Measurements from ENCODE around the gene FST.

Gene FST

DNA sequence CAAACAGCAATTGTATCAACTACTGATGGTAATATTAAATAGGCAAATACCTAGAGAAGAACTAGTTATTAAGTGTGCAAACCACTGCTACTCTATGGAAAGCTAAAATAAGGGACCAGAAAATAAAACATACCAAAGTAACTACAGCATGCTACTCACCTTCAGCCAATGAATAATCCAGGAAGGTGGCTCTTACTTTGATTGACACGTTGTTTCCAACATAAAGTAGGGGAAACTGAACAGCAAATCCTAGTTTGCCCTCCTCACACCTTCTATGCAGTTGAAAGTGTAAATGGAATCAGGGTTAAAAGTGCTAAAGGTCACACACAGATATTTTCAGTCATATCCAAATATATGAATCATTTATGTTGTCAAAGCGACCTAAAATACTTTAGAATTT is 5.1 kb upstream of the FST start:
- no peak for DNase-seq

DNA sequence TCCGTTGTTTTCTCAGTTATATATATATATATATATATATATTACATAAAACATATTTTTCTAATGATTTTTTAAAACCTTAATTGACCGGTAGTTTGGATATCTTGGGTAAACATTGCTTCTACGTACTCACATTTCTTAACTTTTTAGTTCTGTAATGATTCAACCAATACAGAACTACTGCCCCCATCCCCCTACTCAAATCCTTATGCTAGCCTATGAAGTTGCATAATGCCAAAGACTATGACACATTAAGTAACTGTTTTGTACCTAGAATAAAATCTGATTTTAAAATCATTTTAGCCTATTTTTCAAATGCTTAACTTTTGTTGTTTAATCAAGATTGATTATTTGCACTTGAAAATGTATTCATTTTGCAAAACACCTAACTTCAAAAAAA is 4.4 kb upstream of the FST start:
- no peak for DNase-seq

DNA sequence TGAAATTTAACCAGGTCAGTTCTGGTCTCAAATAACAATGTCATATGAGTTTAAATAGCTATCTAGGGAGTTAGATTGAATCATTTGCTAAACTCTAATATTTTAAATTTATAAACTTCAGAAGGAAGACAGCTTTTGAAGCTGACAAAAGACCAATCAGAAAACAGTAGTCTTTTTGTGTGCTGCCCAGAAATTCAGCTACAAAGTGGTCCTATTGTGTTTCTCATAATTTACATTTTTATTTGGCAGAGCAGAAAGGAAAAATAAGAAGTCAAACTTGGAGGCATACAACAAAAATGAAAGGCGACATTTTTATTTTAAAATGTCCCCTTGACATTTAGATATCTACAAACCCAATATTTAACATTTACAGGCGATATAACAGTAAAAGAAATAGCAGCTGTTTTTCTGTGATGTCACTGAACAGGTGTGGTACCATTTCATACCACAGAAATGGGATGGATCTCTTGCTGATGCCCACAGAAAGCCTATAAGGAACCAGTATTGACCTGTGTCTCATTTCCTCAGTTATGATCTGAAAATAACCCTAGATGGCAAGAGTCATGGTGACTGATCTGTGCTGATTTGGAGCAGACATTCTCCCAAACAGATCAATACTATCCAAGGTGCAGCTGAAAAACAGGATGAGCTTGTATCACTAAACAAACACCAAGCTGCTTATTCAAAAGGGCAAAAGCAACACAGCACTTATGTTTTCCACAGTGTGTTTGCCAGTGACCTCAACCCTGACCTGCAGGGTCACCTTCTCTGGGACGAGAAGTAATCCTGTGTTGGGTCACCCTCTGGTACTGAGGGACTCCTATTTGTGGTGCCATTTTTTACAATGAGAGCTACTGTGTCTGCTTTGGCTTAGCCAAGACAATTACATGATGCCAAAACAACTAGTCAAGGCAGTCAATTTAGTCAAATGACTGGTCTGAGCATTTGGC is 3.6 kb upstream of the FST start:
- DNase-seq = no peak

DNA sequence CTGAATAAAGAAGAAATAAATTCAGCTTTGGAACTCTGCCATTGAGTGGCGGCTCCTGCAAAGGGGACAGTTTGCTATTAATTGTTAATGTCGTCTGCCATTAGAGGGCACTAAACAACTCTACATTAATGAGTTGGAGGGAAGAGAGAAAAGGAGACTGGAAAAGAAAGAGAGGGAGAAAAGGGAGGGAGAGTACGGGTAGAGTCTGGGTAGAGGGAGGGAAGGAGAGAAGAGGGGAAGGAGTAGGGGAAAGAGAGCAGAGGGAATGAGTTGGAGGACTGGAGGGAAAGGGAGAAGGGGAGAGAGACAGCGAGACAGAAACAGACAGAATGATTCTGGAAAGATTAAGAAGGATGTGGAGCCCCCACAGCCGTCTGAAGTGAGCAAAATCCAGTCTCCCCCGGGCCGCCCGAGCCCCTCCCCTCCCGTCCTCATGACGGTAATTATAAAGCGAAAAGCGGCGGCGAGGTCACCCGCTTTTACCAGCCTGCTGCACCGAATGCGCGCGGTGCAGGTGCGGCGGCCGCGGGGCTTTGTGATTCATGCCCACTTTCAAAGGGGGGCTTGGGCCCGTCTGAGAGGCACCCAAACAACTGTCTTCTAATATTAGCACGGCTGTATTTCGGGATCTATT is 1.9 kb upstream of the FST start:
- DNase-seq = no peak

DNA sequence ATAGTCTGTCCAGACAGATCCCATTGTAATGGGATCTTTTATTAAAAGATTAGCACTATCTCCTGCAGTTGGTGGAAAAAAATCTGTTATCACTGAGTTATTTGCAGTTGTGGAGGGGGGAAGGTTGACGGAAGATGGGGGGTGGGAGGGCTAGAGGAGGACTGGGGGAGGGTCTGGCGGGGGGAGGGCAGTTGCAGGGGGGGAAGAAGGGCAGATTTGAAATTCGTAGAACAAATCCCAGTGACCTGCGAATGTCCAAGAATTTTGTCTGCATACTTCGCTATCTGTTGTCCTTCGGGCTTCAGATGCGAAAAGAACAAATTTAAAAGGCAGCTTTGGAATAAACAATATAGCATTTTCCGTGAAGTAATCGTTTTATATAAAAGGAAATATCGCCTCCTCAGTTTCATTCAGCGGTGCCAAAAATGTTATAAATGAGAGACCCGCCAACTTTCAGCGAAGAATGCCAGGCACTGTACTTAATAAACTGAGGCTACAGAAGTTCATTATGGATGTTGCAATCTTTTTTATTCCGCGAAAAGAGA is 1.3 kb upstream of the FST start:
- no peak for DNase-seq

DNA sequence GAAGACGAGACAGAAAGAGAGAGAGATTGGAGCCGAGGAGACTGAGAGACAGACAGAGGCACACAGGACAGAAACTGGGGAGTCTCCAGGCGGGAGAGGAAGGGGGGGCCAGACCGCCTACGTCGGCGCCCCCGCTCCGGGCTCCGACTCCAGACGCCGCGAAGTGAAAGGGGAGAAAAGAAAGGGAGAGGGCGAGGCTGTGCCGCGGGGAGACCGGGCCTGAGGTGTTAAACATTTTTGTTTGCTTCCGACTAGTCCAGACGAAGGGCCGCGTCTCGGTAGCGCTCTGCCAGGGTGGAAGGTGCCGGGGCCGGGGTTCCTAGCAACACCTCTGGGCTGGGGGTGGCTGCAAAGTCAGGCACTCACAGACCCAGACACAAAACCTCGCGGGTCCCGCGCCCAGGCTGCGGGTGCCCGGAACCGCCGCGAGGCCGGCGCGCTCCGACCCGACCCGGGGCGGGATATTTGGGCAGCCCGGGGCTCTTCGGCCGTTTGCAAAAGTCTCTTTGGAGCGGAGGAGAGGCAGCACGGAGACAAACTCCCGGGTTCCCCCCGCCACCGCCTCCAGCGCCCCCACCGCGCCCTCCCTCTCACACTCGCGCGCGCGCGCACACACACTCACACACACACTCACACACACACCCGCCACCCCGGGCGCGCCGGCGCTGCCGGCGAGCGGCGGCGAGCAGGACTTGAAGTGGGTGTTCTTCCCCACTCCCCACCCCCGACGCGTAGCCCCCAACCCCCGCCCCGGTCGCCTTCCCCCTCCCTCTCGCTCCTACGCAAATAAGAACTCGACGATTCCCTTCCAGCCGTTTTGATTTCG is 626 bp upstream of the FST start:
- peak; percentile 19 for DNase-seq

DNA sequence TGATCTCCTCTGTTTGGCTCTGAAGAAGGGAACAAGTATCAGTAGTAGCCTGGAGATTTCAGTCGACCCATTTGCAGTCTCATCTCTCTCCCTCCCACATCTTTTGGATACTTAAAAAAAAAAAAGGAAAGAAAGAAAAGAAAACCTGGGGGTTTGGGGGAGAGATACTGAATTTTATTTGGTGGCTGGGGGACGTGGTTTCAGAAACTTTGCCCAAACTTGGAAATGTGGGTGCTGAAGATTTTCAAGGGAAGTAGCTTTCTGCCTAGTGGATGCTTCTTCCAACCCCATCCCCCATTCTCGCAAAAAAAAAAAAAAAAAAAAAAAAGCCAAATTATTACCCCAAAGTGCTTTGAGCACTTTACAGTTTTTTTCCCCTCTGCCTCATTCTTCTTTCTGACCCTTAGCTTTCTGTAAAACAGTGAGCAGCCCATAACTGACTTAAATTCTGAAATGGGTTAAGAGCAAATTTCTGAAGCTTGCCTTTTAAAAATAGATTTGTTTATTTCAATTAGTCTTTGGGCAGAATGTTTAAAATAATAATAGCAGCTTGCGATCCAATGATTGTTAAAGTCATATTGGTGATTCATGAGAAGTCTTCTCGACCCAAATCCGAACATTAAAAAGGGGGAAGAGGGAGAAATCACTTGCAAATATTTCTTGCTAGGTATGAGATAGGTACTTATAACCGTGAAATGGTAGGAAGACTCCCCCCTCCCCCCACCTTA is 894 bp downstream of the FST start:
- no peak for DNase-seq

DNA sequence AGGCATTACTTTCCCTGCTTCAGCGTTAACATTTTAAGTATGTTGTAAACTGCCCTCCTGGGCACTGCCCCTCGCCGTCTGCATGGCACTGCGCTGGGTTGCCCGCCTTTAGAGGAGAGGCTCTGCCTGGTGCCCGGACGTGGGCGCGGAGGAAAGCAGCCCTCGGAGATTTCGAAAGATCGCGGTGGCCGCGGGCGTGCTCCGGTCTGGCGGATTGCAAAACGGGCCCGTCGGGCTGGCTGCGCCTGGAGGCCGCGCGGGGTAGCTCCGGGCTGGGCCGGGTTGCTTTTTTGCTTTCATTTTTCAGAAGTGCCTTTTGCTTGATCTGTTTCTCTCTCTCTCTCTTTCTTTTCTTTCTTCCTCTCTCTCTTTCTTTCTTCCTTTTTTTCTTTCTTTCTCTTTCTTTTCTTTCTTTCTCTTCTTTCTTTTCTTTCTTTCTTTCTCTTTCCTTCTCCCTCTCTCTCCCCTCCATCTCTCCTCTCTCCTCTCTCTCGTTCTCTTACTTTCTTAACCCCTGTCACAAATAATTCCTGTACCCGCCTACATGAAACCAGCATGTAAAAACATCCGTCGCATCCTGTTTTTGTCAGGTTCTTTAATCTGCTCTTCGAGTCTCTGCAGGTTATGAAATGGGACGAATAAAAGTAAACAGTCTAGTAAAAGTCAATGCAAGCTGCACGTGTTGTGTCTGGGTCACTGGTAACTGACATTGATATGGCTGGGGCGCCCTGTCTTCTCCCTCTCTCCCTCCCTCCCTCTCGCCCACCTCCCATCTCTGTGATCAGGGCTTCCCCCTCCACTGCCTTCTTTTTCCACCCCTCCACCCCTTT is 1.7 kb downstream of the FST start:
- peak; percentile 65 for DNase-seq

DNA sequence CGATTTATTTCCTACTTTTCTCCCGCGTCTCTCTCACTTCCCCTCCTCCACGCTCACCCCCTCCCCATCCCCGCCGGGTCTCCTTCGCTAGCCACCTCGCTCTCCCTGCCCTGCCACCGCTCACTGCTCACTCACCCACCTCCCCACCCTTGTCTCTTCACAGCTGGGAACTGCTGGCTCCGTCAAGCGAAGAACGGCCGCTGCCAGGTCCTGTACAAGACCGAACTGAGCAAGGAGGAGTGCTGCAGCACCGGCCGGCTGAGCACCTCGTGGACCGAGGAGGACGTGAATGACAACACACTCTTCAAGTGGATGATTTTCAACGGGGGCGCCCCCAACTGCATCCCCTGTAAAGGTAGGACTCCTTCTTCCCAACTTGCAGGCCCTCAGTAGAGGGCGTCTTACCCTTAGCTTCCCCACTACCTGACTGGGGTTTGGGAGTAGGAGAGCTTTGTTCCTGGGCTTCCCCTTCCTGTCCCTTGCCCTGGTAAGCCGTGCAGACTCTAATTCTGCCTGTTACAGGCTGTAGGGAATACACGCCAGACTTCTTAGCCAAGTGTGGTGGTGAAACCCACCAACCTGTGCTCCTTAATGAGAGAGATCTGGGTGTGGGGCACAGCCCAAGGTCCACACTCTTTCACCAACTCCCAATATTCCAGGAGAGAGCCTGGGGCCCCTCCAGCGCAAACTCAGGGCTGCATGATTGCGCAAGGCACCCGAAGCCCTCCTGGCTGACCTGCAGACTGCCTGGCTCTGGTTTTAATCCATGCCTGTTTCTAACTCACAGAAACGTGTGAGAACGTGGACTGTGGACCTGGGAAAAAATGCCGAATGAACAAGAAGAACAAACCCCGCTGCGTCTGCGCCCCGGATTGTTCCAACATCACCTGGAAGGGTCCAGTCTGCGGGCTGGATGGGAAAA is 2.5 kb downstream of the FST start:
- peak; percentile 12 for DNase-seq

DNA sequence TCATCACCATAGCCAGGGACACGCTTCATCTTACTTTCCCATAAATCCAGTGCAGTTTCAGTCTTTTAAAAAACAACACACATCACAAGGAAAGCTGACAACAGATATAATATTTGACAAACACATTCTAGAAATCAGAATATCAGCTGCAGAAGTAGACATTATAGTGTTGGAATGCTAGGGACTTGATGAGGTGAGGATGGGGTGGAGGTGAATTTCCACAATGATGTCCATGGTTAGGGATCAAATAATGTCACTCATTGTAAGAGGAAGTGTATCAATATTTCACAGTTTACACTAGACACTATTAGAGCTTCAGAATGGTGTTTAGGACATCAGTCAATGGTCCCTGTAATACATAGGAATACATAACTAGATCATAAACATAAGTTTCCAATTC is 7.0 kb downstream of the FST start:
- no peak for DNase-seq

DNA sequence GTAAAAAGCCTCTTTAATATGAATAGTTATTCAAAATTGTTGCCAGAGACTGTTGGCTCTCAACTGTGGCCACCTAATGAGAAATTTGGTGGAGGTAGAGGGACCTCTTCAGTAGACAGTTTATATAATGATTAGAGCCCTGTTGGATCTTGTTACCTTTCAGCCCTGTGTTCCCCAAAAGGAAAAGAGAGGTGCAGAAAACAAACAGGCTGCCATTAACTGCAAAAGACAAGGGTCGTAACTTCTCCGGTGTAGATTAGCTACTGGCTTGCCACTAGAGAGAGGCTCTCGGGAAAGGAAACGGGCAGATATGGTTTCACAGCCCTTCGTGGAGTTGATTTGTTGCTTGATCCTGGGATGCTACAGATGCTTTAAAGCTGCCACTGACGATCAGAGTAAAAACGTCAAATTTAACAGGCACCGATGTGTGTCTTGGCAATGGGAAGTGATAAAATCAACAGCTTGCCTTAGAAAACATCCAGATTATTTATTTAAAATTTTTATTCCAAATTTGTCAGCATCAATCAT is 7.8 kb downstream of the FST start:
- no peak for DNase-seq

DNA sequence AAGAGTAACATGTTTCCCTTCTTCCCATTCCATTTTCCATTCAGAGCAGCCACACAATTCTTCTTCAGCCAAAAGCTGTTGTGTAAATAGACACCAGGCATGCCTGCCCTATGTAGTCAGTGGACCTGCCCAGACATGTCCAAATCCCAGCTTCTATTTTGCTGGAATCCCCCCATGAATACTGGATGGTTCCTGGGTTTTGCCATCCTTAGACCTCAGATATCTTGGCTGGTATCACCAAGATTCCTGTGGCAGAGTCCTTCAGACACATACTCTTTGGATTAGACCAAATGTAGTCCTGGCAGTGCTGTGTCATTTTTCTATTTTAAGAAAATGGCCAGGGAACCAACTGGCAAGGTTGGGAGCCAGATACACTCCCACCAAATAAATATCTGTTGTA is 10.3 kb downstream of the FST start:
- no peak for DNase-seq

DNA sequence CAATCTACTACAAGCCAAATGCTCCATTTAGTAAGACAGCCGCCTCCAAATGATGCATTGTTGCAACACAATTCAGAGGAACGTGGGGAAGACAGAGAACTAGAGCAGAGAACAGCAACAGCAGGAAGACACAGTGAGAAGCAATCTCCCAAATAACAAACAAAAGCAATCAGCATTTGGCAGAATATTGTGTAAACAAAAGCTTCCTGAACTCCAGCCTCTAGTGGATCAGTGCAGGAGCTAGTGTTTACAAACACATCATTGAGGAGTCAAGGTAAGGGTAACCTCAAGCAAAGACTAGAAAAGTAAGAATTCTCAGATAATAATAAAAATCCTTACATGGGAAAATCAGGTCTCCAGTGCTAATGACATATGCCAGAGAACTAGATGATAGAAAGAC is 20.6 kb downstream of the FST start:
- DNase-seq = no peak

DNA sequence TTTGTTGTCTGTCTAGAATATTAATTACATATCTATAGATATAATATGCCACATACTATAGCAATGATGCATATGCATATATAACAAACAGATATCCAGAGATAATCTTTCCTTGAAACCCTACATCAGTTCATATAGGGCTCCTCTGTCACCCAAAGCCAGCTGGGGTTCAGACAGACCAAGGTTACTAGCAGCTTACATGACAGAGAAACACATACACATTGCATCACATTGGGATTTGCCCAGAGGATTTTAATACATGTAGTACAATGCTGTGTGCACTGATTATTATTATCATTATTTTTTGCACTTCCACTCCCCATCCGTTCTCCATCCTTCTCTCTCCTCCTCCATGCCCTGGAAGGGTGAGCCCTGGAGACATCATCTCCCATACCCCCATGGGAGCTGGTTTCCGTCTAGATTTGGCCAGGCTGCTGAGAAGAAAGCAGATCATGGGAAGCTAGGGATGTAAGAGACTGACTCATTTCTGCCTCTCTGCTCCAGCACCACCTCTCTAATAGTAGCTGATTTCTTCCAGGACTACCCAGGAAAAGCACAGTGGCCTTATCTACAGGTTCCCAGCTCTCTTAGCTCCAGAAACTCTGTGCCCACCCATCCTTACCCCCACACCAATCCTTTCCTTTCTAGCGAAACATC is 23.3 kb downstream of the FST start:
- DNase-seq = no peak

DNA sequence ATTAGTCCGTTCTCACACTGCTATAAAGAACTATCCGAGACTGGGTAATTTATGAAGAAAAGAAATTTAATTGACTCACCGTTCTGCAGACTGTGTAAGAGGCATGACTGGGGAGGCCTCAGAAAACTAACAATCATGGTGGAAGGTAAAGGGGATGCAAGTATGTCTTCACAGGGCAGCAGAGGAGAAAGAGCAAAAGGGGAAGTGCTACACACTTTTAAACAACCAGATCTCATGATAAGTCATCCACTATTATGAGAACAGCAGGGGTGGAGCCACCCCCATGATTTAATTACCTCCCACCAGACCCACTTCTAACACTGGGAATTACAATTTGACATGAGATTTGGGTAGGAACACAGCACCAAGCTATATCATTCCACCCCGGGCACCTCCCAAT is 26.6 kb downstream of the FST start:
- no peak for DNase-seq

DNA sequence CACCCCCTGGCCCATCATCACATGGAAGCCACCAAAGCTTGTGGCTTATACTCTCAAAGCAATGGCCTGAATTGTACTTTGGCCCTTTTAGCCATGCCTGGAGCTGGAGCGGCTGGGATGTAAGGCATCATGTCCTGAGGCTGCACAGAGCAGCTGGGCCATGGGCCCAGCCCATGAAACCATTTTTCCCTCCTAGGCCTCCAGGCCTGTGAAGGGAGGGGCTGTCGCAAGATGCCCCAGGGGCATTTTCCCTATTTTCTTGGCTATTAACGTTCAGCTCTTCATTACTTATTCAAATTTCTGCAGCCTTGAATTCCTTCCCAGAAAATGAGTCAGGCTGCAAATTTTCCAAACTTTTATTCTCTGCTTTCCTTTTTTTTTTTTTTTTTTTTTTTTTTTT is 27.7 kb downstream of the FST start:
- no peak for DNase-seq

DNA sequence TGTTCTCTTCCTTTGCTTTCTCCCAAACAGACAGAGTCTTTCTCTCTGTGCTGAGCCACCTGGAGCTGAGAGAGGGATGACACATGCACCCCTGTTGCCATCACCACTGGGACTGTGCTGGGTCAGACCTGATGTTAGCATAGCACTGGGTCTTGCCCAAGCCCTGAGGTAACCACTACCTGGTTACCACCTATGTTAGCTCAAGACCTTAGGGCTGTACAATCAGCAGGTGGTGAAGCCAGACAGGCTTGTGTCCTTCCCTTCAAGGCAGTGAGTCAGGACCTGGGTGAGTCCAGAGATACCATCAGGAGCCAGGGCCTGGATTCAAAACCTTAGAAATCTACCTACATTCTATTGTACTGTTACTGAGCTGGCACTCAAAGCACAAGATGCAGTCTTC is 32.1 kb downstream of the FST start:
- no peak for DNase-seq

DNA sequence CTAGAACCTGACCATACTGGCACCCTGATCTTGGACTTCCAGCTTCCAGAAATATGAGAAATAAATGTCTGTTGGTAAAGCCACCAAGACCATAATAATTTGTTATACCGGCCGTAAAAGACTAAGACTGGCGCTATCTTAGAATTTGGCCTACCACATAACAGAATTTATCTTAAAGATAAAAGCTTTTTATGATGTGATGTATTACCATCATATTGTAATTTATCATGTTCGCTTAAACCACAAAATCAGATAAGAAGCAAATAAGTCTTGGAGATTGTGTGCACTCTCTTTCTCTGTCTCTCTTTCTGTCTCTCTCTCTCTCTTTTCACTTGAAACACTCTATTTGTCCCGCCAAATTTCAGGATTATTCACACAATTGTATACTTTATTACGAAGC is 35.6 kb downstream of the FST start:
- DNase-seq = no peak

DNA sequence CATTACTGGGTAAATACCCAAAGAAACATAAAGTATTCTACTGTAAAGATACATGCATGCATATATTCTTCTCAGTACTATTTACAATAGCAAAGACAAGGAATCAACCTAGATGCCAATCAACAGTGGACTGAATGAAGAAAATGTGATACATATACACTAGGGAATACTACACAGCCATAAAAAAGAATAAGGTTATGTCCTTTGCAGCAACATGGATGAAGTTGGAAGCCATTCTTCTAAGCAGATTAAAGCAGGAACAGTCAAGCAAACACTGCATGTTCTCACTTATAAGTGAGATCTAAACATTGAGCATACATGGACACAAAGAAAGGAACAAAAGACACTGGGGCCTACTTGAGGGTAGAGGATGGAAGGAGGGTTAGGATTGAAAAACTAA is 40.4 kb downstream of the FST start:
- DNase-seq = no peak
